Measurements from ENCODE around the gene VPS4B. TPM values are rescaled to one million over a fixed set of nuclear protein-coding genes. Genes with fewer than 3 reads are reported as not detected.
A peak's percentile ranks its signal among the peaks of the same experiment; 100 is the strongest.

VPS4B gene
- total RNA-seq, 4 donors from 2014 or later: 25.7 to 32.1 (median 29.4) TPM

DNA sequence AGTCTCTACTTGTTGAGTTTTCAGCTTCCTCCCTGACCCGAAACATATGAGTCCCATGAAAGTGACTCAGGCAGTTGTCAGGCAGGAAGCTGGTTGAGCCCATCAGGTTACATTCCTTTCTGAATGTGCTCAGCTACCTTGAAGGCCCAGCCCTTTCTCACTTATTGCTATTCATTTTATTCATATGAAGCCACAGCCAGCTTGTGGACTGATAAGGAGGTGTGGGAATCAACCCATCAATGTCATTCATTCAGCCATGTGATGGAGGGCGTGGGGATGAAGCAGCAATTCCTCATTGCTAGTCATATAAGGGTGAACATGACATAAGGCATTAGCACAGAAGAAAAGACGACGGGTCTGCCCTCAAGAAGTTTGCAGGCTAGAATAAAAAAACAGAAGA lies 5.3 kb upstream of the VPS4B start:
- Histone ChIP-seq H3K36me3 (no peaks in the 10 kb centered on the region), H3K4me3 (no peak overlapping the region), H3K27ac (replicated peaks in 1 of 4) (no peak overlapping the region), H3K27me3 (peaks cover 0 to 9% (median 0%) of the 10 kb centered on the region in 4 donors), H3K4me1 (peaks cover 0 to 8% (median 4%) of the 10 kb centered on the region in 4 donors), H3K9me3 (no peaks in the 10 kb centered on the region)
- DNase-seq (ENCODE audit: extremely low spot score): no peak
- 72% methylated on average over 4 of the region's 4 CpGs for WGBS
- intact Hi-C loops (cut with DNase I): loop anchor here (10.0 kb wide), 1 partner anchor 1243 kb away; the partner anchor contains the start of genes PIGN and RELCH
- no peak for TF ChIP-seq EP300 (IDR thresholded peaks at IDR 0.05)
- TF ChIP-seq POLR2AphosphoS5 (IDR thresholded peaks at IDR 0.05): no peak
- no peak for TF ChIP-seq POLR2A (IDR thresholded peaks at IDR 0.05; ENCODE audit: low read depth)
- TF ChIP-seq CTCF (IDR thresholded peaks at IDR 0.05): no peak

- peaks cover 0 to 3% (median 0%) of the 10 kb centered on the region in 4 donors for H3K27me3 ChIP-seq
- peaks cover 8 to 21% (median 17%) of the 10 kb centered on the region in 4 donors for H3K36me3 ChIP-seq
- no peaks in the 10 kb centered on the region for H3K9me3 ChIP-seq
- DNase-seq (ENCODE audit: extremely low spot score): no peak
- 3% methylated on average over 26 of the region's 26 CpGs for WGBS
- peaks cover 18 to 49% (median 29%) of the 10 kb centered on the region in 4 donors for H3K4me1 ChIP-seq
- H3K27ac ChIP-seq (replicated peaks in 1 of 4): peak overlapping the region; percentile 85 to 96 (median 88)
- peak overlapping the region; percentile 87 to 95 (median 94) for H3K4me3 ChIP-seq
- TF ChIP-seq CTCF (IDR thresholded peaks at IDR 0.05) (peak in 1 of 3 experiments; percentile 14), POLR2A (IDR thresholded peaks at IDR 0.05; ENCODE audit: low read depth) (no peak)
- intact Hi-C loops (cut with DNase I): loop anchor here (5.0 to 10.0 kb wide), 2 partner anchors 56 to 1238 kb away; partner anchors contain the start of genes KDSR, PIGN and RELCH
These were observed 608 bp upstream of the VPS4B start for GRCh38 chr18:63422864-63423304.

DNA sequence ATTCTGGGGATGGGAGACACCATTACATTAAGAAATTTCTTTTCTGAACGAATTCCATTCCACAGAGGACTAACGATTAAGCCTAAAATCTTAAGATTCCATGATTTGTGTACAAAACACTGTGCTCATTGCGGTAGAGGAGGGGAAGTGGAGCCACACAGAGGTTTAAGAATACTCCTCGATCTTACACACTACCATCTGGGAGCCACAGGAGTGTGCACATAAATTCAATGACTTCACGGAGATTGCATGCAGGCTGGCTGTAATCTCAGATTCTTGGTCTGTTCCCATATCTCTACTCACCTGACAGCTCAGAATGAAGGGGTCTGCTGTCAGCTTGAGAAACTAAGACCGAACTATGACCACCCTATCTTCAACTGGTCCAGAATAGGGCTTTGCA lies 762 bp downstream of the VPS4B start:
- intact Hi-C loops (cut with DNase I): loop anchor here (5.0 to 10.0 kb wide), 2 partner anchors 54 to 1237 kb away; partner anchors contain the start of genes KDSR, PIGN and RELCH
- Histone ChIP-seq H3K36me3 (peaks cover 8 to 33% (median 23%) of the 10 kb centered on the region in 4 donors), H3K27ac (replicated peaks in 1 of 4) (peak overlapping the region; percentile 85 to 96 (median 88)), H3K4me3 (peak overlapping the region; percentile 87 to 95 (median 94)), H3K27me3 (no peaks in the 10 kb centered on the region), H3K4me1 (peaks cover 18 to 55% (median 31%) of the 10 kb centered on the region in 4 donors), H3K9me3 (no peaks in the 10 kb centered on the region)
- TF ChIP-seq POLR2A (IDR thresholded peaks at IDR 0.05; ENCODE audit: low read depth): no peak
- WGBS: 15% methylated on average over 6 of the region's 6 CpGs
- DNase-seq (ENCODE audit: extremely low spot score): no peak

GRCh38 chr18:63412953-63413352 lies 9.3 kb downstream of the VPS4B start:
- no peak for DNase-seq (ENCODE audit: extremely low spot score)
- Histone ChIP-seq H3K27me3 (no peaks in the 10 kb centered on the region), H3K4me3 (no peak overlapping the region), H3K9me3 (no peaks in the 10 kb centered on the region), H3K36me3 (peaks cover 24 to 80% (median 59%) of the 10 kb centered on the region in 4 donors), H3K4me1 (peaks cover 0 to 11% (median 4%) of the 10 kb centered on the region in 4 donors), H3K27ac (replicated peaks in 1 of 4) (no peak overlapping the region)
- intact Hi-C loops (cut with DNase I): no loop called here
- WGBS: 71% methylated on average over 4 of the region's 4 CpGs
- TF ChIP-seq POLR2AphosphoS5 (IDR thresholded peaks at IDR 0.05) (no peak), CTCF (IDR thresholded peaks at IDR 0.05) (no peak), EP300 (IDR thresholded peaks at IDR 0.05) (no peak)

- no peak for DNase-seq (ENCODE audit: extremely low spot score)
- Histone ChIP-seq H3K4me1 (peaks cover 0 to 7% (median 2%) of the 10 kb centered on the region in 4 donors), H3K27ac (replicated peaks in 1 of 4) (no peak overlapping the region), H3K9me3 (no peaks in the 10 kb centered on the region), H3K36me3 (peaks cover 24 to 80% (median 63%) of the 10 kb centered on the region in 4 donors), H3K4me3 (no peak overlapping the region), H3K27me3 (no peaks in the 10 kb centered on the region)
- TF ChIP-seq POLR2AphosphoS5 (IDR thresholded peaks at IDR 0.05): no peak
- no peak for TF ChIP-seq POLR2A (IDR thresholded peaks at IDR 0.05; ENCODE audit: low read depth)
- no peak for TF ChIP-seq EP300 (IDR thresholded peaks at IDR 0.05)
- no peak for TF ChIP-seq CTCF (IDR thresholded peaks at IDR 0.05)
- 81% methylated on average over 4 of the region's 4 CpGs for WGBS
- intact Hi-C loops (cut with DNase I): no loop called here
These were observed 11.5 kb downstream of the VPS4B start for GRCh38 chr18:63410792-63411191.

Data from esophagus muscularis mucosa (tissue), 4 donors.